PFSK-1 (cell line): Measurements from ENCODE around the gene IL10RB.

Source experiments
- FOXP2 ChIP-seq: optimal IDR thresholded peaks from 2 replicates; pipeline ENCODE3; 2011; ENCODE audit warnings: borderline replicate concordance, control low read depth, inconsistent platforms; ENCODE audit not compliant: insufficient read depth; ENCODE audit errors: extremely low read length, extremely low read depth
- POLR2AphosphoS5 ChIP-seq: IDR thresholded peaks from 2 replicates; pipeline ENCODE4 v1.6.1; 2012; ENCODE audit warnings: low read depth, mild to moderate bottlenecking, control low read depth, low read length, moderate library complexity
- SIN3A ChIP-seq: IDR thresholded peaks from 2 replicates; pipeline ENCODE4 v1.6.1; 2012; ENCODE audit warnings: mild to moderate bottlenecking, low read length, moderate library complexity, borderline replicate concordance; ENCODE audit not compliant: insufficient read depth
- TAF1 ChIP-seq: IDR thresholded peaks from 2 replicates; pipeline ENCODE4 v1.6.1; 2012; ENCODE audit warnings: low read length, control low read depth, borderline replicate concordance; ENCODE audit not compliant: insufficient read depth
- TF ChIP-seq, protein P1 (sequence below), 2 experiments: IDR thresholded peaks; 2 replicates each; pipeline versions ENCODE4 v1.6.1 to v1.8.0; 2011 to 2012; ENCODE audit warnings: low read depth in 2 of 2, low read length in 2 of 2, control low read depth in 1 of 2, inconsistent platforms in 1 of 2, mild to moderate bottlenecking in 1 of 2, moderate library complexity in 1 of 2; ENCODE audit not compliant: insufficient read depth in 1 of 2

DNA sequence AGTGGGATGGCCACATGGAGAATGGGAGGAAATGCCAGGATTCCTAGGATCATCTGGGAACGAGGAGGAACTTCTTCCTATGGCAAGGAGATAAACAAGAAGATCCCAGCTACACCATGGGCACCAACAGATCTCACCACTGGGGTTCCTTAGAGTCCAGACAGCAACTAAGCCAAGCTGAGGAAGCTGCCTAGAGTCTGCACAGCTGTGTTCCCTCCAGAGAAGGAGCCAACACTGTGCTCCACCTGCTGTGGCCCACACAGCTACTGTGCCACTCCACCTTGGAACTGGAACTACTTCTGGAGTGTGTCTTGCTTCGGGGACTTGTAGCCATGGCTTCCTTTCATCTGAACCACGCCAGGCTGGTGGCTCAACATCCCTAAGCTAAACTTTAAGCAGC, 64.6 kb downstream of the IL10RB start:
- no peak for TF ChIP-seq FOXP2
- TF ChIP-seq POLR2AphosphoS5 = no peak
- TF ChIP-seq TAF1 = no peak
- TF ChIP-seq SIN3A = no peak
- TF ChIP-seq, protein P1, sequence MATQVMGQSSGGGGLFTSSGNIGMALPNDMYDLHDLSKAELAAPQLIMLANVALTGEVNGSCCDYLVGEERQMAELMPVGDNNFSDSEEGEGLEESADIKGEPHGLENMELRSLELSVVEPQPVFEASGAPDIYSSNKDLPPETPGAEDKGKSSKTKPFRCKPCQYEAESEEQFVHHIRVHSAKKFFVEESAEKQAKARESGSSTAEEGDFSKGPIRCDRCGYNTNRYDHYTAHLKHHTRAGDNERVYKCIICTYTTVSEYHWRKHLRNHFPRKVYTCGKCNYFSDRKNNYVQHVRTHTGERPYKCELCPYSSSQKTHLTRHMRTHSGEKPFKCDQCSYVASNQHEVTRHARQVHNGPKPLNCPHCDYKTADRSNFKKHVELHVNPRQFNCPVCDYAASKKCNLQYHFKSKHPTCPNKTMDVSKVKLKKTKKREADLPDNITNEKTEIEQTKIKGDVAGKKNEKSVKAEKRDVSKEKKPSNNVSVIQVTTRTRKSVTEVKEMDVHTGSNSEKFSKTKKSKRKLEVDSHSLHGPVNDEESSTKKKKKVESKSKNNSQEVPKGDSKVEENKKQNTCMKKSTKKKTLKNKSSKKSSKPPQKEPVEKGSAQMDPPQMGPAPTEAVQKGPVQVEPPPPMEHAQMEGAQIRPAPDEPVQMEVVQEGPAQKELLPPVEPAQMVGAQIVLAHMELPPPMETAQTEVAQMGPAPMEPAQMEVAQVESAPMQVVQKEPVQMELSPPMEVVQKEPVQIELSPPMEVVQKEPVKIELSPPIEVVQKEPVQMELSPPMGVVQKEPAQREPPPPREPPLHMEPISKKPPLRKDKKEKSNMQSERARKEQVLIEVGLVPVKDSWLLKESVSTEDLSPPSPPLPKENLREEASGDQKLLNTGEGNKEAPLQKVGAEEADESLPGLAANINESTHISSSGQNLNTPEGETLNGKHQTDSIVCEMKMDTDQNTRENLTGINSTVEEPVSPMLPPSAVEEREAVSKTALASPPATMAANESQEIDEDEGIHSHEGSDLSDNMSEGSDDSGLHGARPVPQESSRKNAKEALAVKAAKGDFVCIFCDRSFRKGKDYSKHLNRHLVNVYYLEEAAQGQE (IDR thresholded peaks at IDR 0.05; ENCODE audit: insufficient read depth in 1 of 2, low read depth in 2 of 2, low read length in 2 of 2) = no peak
